SU-DHL-6 (cell line): ENCODE data around the gene CSK.

ENCODE experiments used
- H2AFZ ChIP-seq: fragments of 200-600 bp; sonication (generic); 2 replicates; pipeline ENCODE4 v1.6.1; 2014; ENCODE audit warnings: low read depth, mild to moderate bottlenecking, moderate library complexity, mixed read lengths, antibody characterized with exemption, low read length; ENCODE audit not compliant: severe bottlenecking
- H3F3A ChIP-seq: fragments of 200-600 bp; shearing (Covaris generic); 2 replicates; pipeline ENCODE4 v1.6.0; 2016; ENCODE audit warnings: antibody characterized with exemption, mild to moderate bottlenecking; ENCODE audit not compliant: insufficient read depth
- H3K27ac ChIP-seq: fragments of 200-600 bp; sonication (generic); 2 replicates; pipeline ENCODE4 v1.5.1; 2016; ENCODE audit warnings: low read depth, mild to moderate bottlenecking, low read length, moderate library complexity, mixed read lengths
- H3K27me3 ChIP-seq: fragments of 200-600 bp; sonication (generic), shearing (Covaris generic); 2 replicates; pipeline ENCODE4 v1.6.0; 2014; ENCODE audit warnings: mild to moderate bottlenecking, low read length
- H3K36me3 ChIP-seq: fragments of 200-600 bp; sonication (generic); 2 replicates; pipeline ENCODE4 v1.6.1; 2014; ENCODE audit warnings: mild to moderate bottlenecking, low read length, mixed read lengths
- H3K4me2 ChIP-seq: fragments of 300-600, 200-600 bp; shearing (Covaris generic), sonication (generic); 2 replicates; pipeline ENCODE4 v1.6.0; 2014; ENCODE audit warnings: low read length, low read depth, mild to moderate bottlenecking; ENCODE audit not compliant: poor library complexity, severe bottlenecking
- H3K4me3 ChIP-seq: fragments of 200-600 bp; sonication (generic); 2 replicates; pipeline ENCODE4 v1.5.1; 2014; ENCODE audit warnings: antibody characterized with exemption, low read length, mild to moderate bottlenecking, mixed read lengths; ENCODE audit not compliant: insufficient read depth, poor library complexity, severe bottlenecking
- H3K79me2 ChIP-seq: fragments of 200-600 bp; sonication (generic); 2 replicates; pipeline ENCODE4 v1.6.1; 2014; ENCODE audit warnings: mild to moderate bottlenecking, low read length, moderate library complexity; ENCODE audit not compliant: insufficient read depth
- H3K9ac ChIP-seq: fragments of 200-600 bp; sonication (generic); 2 replicates; pipeline ENCODE4 v1.7.0; 2014; ENCODE audit warnings: mild to moderate bottlenecking, low read length
- H3K9me2 ChIP-seq: fragments of 200-600 bp; sonication (generic); replicated peaks from 2 replicates; pipeline ENCODE4 v1.6.1; 2014; ENCODE audit warnings: low read length; ENCODE audit not compliant: insufficient read depth
- H3K9me3 ChIP-seq: fragments of 200-600 bp; sonication (generic); 2 replicates; pipeline ENCODE4 v1.6.1; 2014; ENCODE audit warnings: low read length, mixed read lengths; ENCODE audit not compliant: insufficient read depth
- H4K20me1 ChIP-seq: fragments of 200-600 bp; sonication (generic); 2 replicates; pipeline ENCODE4 v1.6.1; 2014; ENCODE audit warnings: low read depth, mild to moderate bottlenecking, antibody characterized with exemption, low read length, moderate library complexity, mixed read lengths
- EZH2phosphoT487 ChIP-seq: fragments of 200-600 bp; sonication (generic), shearing (Covaris generic); conservative IDR thresholded peaks from 2 replicates; pipeline ENCODE4 v1.6.1; 2018; ENCODE audit warnings: mild to moderate bottlenecking, antibody characterized with exemption, low read length, moderate library complexity, mixed read lengths
- TF ChIP-seq, protein P1 (sequence below): fragments of 200-600 bp; sonication (generic); IDR thresholded peaks from one replicate; pipeline ENCODE4 v1.5.1; 2017; ENCODE audit warnings: antibody characterized with exemption, mild to moderate bottlenecking, low read length, moderate library complexity; ENCODE audit not compliant: insufficient read depth, poor library complexity, severe bottlenecking

Gene CSK

GRCh38 chr15:74779162-74779648 is 2.7 kb upstream of the CSK start:
- no peaks in the 10 kb centered on the region for H3K9me3 ChIP-seq
- TF ChIP-seq, protein P1, sequence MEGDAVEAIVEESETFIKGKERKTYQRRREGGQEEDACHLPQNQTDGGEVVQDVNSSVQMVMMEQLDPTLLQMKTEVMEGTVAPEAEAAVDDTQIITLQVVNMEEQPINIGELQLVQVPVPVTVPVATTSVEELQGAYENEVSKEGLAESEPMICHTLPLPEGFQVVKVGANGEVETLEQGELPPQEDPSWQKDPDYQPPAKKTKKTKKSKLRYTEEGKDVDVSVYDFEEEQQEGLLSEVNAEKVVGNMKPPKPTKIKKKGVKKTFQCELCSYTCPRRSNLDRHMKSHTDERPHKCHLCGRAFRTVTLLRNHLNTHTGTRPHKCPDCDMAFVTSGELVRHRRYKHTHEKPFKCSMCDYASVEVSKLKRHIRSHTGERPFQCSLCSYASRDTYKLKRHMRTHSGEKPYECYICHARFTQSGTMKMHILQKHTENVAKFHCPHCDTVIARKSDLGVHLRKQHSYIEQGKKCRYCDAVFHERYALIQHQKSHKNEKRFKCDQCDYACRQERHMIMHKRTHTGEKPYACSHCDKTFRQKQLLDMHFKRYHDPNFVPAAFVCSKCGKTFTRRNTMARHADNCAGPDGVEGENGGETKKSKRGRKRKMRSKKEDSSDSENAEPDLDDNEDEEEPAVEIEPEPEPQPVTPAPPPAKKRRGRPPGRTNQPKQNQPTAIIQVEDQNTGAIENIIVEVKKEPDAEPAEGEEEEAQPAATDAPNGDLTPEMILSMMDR: no peak
- TF ChIP-seq EZH2phosphoT487: no peak
- peak overlapping the region; percentile 80 for H3K4me2 ChIP-seq
- no peak overlapping the region for H2AFZ ChIP-seq
- no peaks in the 10 kb centered on the region for H4K20me1 ChIP-seq
- peak overlapping the region; percentile 66 for H3K9ac ChIP-seq
- H3K79me2 ChIP-seq: peaks cover 53% of the 10 kb centered on the region
- no peak overlapping the region for H3K4me3 ChIP-seq
- peak overlapping the region; percentile 96 for H3K27ac ChIP-seq
- H3F3A ChIP-seq: peaks cover 69% of the 10 kb centered on the region
- no peaks in the 10 kb centered on the region for H3K27me3 ChIP-seq
- H3K36me3 ChIP-seq: no peaks in the 10 kb centered on the region
- no peaks in the 10 kb centered on the region for H3K9me2 ChIP-seq

- no peaks in the 10 kb centered on the region for H4K20me1 ChIP-seq
- peak overlapping the region; percentile 96 for H3K27ac ChIP-seq
- no peak for TF ChIP-seq EZH2phosphoT487
- TF ChIP-seq, protein P1: no peak
- peak overlapping the region; percentile 56 for H3K4me3 ChIP-seq
- no peaks in the 10 kb centered on the region for H3K27me3 ChIP-seq
- peaks cover 58% of the 10 kb centered on the region for H3K79me2 ChIP-seq
- peak overlapping the region; percentile 99 for H3K9ac ChIP-seq
- peak overlapping the region; percentile 80 for H3K4me2 ChIP-seq
- peaks cover 84% of the 10 kb centered on the region for H3F3A ChIP-seq
- H3K36me3 ChIP-seq: no peaks in the 10 kb centered on the region
- H3K9me3 ChIP-seq: no peaks in the 10 kb centered on the region
- no peak overlapping the region for H2AFZ ChIP-seq
- no peaks in the 10 kb centered on the region for H3K9me2 ChIP-seq
Measured at GRCh38 chr15:74780523-74781430, 1.1 kb upstream of the CSK start.

DNA sequence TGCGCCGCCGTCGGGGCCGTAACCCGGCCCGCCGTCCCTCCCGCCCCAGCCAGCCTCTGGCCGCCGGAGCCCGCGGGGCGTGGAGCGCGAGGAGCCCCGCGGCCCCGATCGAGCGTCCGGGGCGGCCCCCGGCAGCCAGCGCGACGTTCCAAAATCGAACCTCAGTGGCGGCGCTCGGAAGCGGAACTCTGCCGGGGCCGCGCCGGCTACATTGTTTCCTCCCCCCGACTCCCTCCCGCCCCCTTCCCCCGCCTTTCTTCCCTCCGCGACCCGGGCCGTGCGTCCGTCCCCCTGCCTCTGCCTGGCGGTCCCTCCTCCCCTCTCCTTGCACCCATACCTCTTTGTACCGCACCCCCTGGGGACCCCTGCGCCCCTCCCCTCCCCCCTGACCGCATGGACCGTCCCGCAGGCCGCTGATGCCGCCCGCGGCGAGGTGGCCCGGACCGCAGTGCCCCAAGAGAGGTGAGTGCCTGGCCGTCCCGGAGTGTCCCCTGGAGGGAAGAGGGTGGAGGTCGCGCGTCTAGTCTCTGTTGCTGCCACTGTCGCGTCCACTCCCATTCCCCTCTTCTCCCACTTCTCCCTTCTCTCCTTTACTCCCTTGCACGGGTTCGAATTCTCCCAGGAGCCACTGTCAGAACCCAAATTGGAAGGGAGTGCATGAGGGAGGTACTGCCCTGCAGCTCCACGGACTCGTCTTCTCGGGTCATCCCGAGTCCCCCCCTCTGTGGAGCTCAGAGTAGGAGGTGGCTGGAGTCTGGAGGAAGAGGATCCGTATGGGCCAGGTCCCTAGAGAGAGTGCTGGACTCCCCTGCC is 585 bp downstream of the CSK start:
- Histone ChIP-seq H3K4me2 (peak overlapping the region; percentile 73), H3K9me3 (no peaks in the 10 kb centered on the region), H3K9me2 (no peaks in the 10 kb centered on the region), H4K20me1 (no peaks in the 10 kb centered on the region), H2AFZ (no peak overlapping the region), H3K27me3 (no peaks in the 10 kb centered on the region), H3K4me3 (peak overlapping the region; percentile 94), H3F3A (peaks cover 87% of the 10 kb centered on the region), H3K36me3 (no peaks in the 10 kb centered on the region), H3K27ac (peak overlapping the region; percentile 96), H3K9ac (peak overlapping the region; percentile 99), H3K79me2 (peaks cover 67% of the 10 kb centered on the region)
- TF ChIP-seq, protein P1: no peak
- no peak for TF ChIP-seq EZH2phosphoT487
